ENCODE measurements around the gene CNTN4.
"Not testable (repeated sequence)": the region's sequence is repeated elsewhere in the genome, so short reads cannot be mapped to it uniquely, and the experiment has no call there.

CNTN4 gene

GRCh38 chr3:2934541-2934940 is 835.9 kb downstream of the CNTN4 start:
- DNase-seq, result no peak

DNA sequence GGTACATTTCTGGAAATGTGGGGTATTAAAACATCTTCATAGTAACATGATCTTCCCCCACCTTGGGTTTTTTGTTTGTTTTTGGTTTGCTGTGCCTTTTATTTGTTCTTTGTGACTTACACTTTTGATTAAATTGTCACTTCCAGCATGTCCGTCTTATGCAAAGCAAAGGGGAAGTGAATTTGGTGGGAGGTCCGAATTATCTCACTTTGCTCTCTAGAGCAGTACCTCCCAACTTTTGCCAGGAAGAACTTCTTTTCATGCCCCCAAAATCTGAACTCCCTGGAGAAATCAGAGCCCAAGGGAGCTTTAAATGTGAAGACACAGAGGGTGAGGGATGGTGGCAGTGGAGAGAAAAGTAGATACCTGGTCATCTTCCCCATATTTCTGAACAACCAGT is 838.4 kb downstream of the CNTN4 start:
- no peak for DNase-seq

DNA sequence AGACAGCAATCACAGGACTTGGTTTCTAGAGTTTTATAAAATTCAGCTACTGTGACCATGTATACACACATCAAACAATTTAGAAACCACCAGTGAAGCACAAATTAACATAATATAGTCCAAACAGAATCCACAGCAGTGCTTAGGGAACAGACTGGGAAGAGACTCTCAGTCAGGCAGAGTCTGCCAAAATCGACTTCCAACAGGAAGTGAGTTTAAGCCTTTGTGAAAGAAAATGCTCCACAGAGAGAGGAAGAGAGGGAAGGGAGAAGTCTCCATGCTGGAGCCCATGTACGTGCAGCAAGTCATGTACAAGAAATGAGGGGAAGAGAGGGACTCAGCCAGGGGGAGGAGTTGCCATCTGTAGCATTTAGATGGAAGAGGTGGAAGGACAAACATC is 838.9 kb downstream of the CNTN4 start:
- no peak for DNase-seq

DNA sequence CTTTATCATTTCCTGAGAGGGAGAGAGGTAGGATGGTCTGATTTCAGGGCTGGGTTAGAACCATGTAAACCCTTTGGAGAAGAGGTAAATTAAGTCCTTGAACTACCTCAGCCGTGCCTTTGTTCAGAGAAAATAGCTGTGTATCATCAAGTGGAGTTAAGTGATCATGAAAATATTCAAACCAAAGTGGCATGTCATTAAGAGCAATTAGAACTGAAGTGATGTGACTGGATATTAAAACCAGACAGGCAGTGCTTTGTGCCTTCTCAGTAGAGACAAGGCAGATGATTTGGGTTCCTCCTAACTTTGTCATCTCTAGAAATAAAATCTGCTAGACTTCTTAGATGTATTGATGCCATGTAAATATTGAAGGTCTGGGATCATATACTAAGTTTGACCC is 840.0 kb downstream of the CNTN4 start:
- DNase-seq, result no peak

DNA sequence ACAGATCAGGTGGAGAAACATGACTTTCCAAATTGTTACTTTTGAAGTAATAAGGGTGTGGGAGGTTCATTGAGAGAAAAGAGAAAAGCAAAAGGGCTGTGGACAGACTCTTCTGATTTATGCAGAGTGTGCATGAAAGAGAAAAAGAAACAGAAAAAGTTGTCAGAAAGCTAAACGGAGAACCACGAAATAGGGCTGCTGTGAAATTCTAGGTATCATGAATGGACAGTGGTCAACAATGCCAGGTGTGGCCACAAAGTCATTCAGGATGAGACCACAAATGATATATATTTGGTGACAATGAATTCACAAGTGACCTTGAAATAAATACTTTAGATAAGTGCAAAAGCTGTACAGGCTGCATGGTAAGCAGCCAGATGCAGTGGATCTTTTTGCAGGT is 841.4 kb downstream of the CNTN4 start:
- DNase-seq, result no peak

DNA sequence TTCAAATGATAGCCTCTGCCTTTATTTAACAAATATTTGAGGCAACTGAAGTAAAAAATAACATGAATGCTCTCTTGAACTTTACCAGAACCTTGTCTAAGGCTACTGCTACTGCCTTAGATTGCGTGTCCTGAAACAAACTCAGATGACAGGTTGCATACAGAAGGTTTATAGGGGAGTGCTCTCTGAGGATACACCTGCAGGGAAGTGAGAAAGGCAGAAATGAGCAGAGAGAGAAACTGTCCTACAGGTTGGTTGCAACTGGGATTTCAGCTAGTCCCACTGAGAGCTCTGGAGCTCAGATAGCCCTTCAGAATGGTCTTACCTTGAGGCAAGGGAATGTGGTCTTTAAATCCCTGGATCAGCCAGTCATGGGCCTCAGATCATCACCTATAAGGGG is 846.0 kb downstream of the CNTN4 start:
- DNase-seq, result no peak

DNA sequence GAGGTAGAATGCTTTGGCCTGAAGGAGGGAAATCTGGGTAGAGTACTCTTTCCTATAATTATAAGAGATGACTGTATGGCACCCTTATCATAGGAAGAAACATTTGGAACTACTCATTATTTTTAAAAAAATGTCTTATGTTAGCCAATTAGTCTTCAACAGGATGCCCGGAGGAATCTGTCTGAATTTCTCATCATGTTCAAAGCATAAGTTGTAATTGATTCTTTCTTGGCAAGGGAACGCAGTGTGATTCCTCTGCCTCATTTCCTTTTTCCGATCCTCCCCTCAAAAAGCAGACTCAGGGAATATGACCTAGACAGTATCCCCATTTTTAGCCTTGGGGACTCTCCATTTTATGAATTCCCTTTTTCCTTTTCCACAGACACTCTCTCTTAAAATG is 846.5 kb downstream of the CNTN4 start:
- DNase-seq, result no peak

GRCh38 chr3:2947536-2947935 is 848.9 kb downstream of the CNTN4 start:
- DNase-seq, result no peak

DNA sequence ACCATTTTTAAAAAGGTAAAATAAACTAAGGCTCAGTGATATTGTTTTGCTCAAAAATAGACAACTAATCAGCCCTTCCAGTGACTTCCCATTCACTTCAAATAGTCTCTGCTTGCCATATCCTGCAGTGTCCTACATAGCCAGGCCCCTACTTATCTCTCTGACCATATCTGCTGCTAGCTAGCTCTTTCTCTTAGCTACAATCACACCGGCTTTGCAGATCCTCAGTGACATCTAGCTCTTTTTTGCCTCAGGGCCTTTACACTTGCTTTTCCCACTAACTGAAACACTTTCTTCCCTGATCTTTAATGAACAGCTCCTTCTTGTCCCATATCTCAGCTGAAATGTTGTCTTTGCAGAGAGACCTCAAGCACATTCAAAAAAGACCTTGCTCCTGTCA is 850.2 kb downstream of the CNTN4 start:
- no peak for DNase-seq

DNA sequence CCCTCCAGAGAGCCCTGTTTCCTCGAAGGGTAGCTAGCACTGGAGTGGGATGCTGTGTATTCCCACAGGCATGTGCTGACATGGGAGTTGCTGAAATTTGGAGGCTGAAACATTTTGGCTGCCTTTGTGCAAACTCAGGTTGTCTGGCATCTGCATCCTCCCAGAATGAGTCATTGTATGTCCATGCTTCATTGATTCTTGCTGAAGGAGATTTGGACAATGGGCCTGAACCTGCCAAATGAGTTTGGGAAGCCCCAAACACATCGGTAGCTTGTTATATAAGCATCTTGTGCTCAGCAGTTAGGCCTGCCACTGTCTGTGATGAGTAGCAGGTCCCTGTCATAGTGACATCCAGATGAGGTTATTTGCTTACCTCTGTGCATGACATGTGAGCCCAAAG is 851.5 kb downstream of the CNTN4 start:
- no peak for DNase-seq

- no peak for DNase-seq
These were observed 858.4 kb downstream of the CNTN4 start for GRCh38 chr3:2957115-2957514.

GRCh38 chr3:2958551-2958950 is 859.9 kb downstream of the CNTN4 start:
- no peak for DNase-seq

- DNase-seq, result no peak
These were observed 862.9 kb downstream of the CNTN4 start for GRCh38 chr3:2961576-2961975.

GRCh38 chr3:2967871-2968270 is 869.2 kb downstream of the CNTN4 start:
- DNase-seq, result no peak

DNA sequence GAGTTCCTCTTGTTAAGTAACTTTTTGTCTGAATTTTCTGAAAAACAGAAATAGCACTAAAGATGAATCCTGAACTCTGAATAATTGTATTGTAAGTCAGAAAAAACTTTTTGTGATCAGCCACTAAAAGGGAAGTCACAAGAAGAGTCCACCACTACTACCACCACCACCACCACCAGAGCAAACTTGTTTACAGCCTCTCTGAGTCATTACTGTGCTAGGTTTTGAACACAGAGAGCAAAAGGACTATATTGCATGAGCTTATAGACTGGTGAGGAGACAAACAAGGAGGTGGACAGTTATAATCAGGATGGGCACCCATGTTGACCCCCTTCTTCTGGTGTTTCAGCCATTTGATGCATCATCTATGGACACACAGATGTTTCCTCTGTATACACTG is 869.8 kb downstream of the CNTN4 start:
- no peak for DNase-seq

DNA sequence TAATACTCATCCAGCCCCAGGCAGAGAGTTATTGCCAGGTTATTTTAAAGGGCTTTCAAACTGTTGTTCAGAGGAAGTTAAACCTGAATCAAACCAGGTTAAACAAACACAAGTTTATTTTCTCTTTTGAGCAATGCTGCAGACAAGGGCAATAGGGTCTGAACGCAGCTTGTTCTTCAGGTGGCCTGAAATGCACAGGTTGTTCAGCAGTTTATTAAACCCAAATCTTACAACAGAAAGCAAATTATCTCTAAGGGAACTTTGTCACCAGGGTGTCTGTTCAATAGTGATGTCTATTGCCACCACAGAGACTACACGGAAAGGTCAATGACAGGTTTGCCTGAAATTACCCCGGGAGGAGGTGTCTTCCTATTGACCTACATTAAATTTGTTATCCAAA is 877.5 kb downstream of the CNTN4 start:
- no peak for DNase-seq

- no peak for DNase-seq
These were observed 878.1 kb downstream of the CNTN4 start for GRCh38 chr3:2976796-2977195.

GRCh38 chr3:2978977-2979732 is 880.5 kb downstream of the CNTN4 start:
- DNase-seq, result no peak

GRCh38 chr3:2984005-2984830 is 885.6 kb downstream of the CNTN4 start:
- no peak for DNase-seq

- DNase-seq, result no peak
These were observed 886.2 kb downstream of the CNTN4 start for GRCh38 chr3:2984831-2985220.

DNA sequence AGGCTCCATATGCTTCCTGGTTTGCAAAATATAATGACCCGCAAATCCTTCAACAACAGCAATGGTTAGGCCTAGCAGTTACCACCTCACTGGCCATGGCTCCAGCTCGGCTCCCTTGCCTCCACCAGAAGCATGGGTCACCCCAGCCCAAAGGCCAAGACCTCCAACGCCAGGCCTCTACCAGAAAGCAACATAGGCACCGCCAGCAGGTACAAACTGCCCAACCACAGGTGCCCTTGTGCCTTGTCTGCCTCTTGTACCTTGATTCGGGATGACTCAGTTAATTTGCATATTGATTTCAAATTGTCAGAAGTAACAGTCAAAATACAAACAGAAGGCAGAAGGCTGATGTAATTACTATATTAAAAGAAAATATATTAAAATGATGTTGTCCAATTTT is 886.8 kb downstream of the CNTN4 start:
- DNase-seq, result no peak

DNA sequence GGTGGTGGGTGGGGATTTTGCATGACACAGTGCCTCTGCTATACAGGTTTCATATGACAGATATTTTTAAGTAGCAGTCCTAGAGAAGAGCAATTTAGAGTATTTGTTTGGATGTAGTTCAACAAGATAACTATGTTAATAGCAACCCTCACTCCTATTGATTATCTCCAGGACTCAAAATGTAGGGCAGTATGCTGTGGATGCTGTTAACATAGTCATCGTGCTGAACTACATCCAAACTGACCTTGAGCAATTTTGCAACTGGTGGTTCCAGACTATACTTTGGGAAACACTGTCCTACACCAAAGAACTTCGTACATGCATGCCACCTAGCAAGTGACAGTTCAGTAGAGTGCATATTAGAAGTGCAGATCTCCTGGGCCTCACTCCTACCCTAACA is 893.9 kb downstream of the CNTN4 start:
- DNase-seq, result no peak

DNA sequence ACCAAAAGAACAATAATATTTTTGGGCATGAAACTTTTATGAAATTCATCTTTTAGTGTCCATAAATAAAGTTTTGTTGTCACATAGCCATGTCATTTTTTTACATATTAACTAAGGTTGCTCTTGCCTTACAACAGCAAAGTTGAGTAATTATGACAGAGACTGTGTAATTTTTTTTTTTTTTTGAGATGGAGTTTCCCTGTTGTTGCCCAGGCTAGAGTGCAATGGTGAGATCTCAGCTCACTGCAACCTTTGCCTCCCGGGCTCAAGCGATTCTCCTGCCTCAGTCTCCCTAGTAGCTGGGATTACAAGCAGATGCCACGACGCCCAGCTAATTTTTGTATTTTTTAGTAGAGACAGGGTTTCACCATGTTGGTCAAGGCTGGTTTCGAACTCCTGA is 894.5 kb downstream of the CNTN4 start:
- not testable (repeated sequence) for DNase-seq

GRCh38 chr3:2993736-2994135 is 895.1 kb downstream of the CNTN4 start:
- no peak for DNase-seq

- DNase-seq, result no peak
These were observed 896.5 kb downstream of the CNTN4 start for GRCh38 chr3:2995195-2995594.

Data from NCI-H510A (cell line).